ENCODE data around the gene GEN1.
A peak's percentile ranks its signal among the peaks of the same experiment; 100 is the strongest.
"Not testable (repeated sequence)": the region's sequence is repeated elsewhere in the genome, so short reads cannot be mapped to it uniquely, and the experiment has no call there.

Gene GEN1

DNA sequence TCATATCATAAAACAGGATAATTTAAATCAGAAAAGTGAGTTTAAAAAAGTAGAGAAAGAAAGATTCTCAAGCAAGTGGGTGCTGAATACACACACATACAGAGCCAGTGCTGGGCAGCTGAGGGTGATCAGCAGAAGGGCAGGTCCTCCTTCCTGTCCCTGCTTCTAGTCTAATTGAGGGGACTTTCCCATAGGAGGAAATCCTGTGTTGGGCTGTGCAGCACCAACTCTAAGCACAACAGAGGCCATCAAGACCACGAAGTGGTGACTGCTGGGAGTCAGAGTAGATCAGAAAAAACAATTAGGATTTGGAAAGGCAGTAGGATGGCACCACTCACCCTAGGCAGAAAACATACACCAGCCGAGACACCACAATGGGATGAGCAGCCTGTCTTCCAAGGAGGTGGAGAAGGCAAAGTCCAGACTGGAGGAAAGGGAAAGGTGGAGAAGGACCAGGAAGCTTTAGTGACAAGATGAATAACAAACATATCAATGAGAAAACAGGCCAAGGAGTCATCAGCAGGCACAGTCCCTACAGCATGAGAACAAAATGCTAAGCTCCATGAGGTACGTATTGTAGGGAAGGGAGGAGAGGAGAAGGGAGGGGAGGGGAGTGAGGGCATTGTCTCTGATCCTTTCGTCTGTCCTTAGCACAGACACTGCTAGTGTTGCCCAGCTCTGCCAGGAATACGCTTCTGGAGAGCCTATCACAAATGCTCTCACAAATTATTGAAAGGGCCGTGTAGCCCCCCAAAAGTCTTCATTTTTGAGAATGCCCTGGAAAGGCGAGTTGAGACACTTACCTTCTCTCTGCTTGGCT lies 45.6 kb downstream of the GEN1 start:
- peak; percentile 35 for DNase-seq

DNA sequence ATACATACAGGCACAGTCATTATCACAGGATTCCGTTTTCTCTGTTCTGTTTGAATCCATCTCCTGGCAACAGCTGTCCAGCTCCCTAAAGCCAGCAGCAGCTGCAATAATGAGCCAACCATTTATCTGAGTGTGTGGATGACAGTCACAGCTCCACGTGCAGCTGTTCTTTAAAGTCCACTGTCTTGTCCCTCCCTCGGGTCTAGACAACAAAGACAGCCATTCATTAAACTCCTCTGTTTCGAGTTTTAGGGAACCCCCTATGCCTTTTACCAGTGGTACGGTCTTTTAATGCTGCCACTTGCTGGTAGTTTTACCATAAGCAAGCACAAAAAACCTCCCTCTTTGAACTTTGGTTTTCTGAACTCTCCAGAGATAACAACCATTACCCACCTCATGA lies 46.3 kb downstream of the GEN1 start:
- DNase-seq = peak; percentile 83

DNA sequence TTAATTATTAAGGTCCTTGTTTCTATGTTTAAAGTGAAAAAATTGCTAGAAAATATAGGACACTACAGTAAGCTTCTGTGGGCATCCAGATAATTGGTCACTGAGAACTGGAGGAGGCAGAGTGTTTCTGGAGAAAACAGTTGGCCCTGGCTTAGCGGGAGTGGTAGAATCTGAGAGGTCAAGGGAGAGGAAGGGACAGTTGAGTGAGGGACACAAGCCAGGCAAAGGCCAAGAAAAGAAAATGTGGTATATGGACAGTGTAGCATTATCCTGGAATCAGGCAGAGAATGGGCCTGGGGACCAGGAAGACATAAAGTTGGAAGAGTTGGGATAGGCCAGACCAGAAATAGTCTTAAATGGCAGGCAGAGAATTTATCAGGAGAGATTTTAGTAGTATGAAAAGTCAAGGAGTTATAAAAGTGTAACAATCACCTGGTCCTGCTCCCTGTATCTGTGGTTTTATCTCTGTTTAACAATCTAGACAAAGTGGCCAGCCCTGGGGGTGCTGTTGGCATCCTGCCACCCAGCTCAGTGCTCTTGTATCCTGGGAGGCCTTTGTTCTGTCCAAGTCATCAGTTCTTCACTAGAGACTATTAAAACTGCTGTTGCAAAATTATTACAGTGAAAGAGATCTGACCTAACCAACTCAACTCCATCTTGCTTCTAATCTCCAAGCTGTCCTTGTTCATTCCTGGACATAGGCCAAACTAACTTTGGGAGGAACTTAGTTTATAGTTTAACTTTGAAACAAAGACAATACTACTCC lies 46.9 kb downstream of the GEN1 start:
- no peak for DNase-seq

DNA sequence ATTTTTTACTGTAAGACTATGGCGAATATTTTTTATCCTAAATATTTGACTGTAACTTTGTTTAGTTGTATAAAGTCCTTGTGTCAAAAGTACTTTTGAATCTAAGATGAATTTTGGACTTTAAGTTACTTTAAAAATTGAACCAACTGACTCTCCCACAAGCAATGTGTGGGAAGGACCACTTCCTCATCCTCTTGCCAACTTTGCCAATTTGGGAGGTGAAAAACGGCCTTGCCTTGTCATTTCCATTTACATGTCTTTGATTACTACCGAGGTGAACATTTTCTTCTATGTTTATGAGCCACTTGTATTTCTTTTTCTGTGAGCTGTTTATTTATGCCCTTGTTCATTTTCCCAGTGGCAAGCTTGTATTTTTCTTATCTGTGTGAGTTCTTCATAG lies 49.6 kb downstream of the GEN1 start:
- no peak for DNase-seq

DNA sequence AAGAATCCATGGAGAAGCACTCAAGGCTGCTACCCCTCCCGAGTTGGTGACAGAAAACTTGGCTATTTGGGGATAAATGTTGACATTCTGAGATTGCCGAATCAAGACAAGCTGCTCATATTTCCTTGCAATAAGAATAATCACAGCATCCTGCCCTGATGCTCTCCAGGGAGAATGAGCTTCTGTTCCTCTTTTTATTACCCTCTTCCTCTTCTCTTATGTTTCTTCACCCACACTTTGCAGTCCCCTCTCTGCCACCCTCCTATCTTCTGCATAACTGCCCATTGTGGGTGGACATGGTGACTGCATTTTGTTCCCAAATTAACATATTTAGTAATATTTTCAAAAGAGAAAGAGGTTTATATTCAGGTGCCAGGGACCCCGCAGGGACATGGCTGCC lies 50.4 kb downstream of the GEN1 start:
- no peak for DNase-seq

DNA sequence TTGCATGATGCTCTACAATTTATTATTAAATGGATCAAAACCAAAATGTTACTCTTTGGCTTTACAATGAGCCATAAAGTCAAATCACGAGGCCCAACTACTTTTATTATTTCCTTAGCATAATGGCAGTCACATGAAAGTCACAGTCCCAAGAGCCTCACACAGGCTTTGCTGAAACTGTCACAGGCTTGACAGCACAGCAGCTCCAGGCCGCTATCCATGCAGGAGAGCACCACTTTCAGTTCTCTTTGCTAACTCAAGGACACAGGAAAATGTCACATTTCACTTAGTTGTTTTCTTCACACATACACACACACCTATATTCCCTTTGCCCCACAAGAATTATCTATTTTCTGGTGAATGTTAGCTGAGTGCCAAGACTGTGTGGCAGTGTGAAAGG lies 51.2 kb downstream of the GEN1 start:
- DNase-seq = no peak

DNA sequence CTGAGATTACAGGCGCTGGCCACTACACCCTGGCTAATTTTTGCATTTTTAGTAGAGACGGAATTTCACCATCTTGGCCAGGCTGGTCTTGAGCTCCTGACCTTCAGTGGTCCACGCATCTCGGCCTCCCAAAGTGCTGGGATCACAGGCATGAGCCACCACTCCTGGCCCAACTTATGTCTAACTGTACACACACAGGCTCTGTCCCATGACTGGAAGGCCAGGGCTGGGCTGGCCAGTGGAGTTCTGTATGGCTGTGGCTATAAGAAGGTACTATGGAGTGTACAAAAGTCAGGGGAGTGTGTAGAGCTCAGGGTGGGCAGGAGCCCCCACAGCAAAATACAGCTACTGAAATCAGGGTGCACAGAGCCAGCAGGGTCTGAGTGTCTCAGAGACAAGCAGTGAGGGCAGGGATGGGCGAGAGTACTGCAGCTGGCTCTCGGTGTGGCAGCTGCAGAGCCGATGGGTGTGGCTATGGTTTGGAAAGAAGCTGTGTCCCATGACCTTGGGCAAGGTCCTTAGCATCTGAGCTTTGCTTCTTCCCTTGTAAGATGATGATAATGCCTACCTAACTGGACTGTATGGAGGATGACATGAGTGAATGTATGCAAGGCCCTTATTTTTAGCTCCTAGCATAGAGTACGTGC lies 51.9 kb downstream of the GEN1 start:
- DNase-seq = peak; percentile 57

DNA sequence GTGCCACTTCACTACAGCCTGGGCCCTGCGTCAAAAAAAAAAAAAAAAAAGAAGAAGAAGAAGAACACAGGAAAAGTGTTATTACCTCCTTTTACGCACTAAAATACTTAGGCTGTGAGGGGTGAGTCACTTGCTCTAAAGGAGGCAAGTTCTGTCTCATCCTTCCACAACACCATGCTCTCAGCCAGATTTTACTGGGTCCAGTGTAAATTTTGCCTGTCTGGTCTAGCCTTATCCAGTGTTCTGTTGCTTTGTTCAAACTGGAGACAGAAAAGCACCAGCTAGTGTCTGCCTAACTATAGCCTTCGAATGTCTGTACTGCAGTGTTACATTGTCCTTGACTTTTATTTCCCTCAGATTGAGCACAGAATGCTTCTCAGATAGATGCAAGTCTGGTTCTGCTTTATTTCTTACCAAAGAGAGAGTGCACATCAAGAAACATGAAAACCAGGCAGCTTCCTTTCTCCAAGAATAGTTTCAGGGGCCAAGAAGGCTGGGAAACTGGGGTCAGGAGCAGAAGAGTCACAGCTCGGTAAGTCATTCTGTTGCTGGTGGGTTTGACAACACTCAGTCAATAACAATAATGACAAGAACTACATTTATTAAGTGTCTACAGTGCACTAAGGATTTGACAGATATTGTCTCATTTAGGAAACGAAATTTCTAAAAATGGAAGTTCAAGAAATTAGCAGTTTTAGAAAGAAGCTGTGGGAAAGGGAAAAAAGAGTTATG lies 59.2 kb downstream of the GEN1 start:
- no peak for DNase-seq

DNA sequence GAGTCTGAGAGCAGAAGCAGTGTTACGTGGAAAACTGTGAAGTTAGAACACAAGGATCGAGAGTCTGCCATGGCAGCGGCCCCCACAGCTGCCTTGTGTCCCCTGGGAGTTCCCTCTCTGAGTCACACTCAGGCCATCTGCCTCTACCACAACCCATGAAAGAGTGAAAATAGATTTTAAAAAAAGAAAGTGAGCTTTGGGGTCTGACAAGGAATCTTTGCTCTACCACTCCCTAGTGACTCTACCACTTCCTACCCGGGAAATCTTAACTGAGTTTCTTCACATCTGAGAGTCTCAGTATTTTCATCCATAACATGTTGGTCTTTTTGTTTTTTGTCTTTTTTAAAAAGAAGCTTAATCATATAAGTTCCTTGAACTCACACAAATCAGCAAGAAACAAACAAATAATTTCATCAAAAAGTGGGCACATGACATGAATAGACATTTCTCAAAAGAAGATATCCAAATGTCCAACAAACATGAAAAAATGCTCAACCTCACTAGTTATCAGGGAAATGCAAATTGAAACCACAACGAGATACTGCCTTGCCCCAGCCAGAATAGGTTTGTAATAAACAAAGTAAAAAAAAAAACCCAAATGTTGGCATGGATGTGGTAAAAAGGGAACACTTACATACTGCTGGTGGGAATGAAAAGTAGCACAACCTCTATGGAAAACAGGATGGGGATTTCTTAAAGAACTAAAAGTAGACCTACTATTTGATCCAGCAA lies 60.0 kb downstream of the GEN1 start:
- DNase-seq = peak; percentile 75

DNA sequence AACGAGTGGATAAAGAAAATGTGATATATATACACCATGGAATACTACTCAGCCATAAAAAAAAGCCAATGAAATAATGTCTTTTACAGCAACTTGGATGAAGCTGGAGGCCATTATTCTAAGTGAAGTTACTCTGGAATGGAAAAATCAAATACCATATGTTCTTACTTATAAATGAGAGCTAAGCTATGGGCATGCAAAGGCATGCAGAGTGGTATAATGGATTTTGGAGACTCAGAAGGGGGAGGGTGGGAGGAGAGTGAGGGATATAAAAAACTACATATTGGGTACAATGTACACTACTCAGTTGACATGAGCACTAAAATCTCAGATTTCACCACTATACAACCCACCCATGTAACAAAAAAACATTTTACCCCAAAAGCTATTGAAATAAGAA lies 60.7 kb downstream of the GEN1 start:
- no peak for DNase-seq

DNA sequence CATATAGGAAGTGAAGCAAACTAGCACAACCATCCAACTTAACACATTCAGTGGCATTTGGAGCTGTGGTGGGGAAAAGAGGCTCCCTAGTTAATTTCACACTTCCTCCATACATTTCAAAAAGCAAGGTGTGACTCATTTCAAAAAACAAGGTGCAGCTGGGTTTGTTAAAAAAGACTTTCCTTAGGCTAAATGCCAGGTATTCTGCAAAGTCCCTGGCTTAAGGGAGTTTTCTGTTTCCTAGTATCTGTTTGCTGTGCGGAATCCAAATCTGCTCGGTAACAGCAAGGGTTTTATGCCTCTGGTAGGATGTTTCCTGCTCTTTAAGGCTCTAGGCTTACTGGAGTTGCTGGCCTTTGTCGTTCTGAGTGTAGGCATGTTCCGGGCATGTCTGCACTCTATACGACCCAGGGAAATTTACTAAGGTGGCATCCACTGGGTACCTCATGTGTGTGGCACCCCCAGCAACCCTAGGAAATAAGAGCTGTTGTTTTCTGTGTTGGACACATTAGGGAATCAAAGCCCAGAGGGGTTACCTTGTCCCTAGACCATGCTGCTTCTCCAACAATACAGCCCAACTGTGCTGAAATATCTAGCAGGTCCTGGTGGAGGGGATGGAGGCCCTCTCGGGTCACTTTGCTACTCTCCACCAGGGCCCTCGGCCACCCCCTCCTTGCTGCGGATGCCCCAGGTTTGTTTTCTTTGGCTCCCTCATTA lies 61.7 kb downstream of the GEN1 start:
- DNase-seq = no peak

DNA sequence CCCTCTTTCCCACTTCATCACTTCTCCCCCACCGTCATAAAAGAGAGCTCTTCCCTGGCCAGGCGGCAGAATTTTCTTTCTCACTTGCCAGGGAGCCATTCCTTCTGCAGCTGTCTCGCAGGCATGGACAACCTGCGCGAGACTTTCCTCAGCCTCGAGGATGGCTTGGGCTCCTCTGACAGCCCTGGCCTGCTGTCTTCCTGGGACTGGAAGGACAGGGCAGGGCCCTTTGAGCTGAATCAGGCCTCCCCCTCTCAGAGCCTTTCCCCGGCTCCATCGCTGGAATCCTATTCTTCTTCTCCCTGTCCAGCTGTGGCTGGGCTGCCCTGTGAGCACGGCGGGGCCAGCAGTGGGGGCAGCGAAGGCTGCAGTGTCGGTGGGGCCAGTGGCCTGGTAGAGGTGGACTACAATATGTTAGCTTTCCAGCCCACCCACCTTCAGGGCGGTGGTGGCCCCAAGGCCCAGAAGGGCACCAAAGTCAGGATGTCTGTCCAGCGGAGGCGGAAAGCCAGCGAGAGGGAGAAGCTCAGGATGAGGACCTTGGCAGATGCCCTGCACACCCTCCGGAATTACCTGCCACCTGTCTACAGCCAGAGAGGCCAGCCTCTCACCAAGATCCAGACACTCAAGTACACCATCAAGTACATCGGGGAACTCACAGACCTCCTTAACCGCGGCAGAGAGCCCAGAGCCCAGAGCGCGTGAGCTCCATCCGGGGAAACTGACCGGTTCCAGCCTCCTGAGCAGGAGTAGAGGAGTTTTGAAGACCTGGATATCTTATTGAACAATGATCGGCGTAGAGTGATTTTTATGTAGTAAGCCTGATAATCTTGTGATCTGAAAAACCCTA lies 62.7 kb downstream of the GEN1 start, which contains the start of gene MSGN1:
MSGN1 (plus strand) TSS at position 65 of the 850 bp plus-strand sequence; CDS start at position 124, 59 bp downstream.
- DNase-seq = no peak

DNA sequence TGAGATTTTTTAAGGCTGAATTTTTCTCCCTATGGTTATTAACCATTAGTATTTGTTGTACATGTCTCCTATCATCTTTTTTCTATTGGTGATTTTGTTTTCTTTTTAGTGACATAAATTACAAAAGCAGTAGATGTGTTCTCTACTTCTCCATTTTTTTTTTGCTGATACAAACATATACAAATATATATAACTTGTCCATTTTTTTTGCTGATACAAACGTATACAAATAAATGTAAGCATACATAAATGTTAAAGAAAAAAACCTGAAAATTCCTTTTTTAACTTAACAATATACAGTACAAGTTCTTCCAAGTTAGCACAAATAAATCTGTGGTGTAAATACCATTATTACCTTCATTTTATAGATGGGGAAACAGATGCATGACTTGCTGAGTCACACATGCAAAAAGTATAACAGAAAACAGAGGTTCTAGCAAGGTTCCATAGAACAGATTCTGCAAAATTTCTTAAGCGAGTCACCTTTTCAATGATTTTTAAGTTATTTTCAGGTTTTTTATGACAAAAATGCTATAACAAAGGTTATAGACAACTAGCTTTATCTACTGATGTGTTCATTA lies 64.4 kb downstream of the GEN1 start:
- no peak for DNase-seq

DNA sequence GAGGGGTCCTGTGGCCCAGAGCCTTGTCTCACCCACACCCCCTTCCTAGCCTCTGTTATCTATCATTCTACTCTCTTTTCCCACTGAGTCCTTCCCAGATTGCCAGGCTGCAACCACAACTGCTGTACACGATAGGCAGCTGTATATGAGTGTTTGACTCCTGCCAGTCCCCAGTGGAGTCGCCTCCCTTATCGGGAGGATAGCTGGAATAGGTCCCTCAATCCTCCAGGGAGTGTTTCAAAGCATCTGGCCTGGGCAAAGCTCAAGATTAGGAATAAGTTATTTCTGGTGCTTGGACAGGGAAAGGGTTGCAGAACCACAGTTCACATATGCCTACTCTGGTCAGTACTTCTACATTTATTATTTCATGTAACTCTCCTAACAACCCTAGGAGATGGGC lies 67.1 kb downstream of the GEN1 start:
- DNase-seq = no peak

DNA sequence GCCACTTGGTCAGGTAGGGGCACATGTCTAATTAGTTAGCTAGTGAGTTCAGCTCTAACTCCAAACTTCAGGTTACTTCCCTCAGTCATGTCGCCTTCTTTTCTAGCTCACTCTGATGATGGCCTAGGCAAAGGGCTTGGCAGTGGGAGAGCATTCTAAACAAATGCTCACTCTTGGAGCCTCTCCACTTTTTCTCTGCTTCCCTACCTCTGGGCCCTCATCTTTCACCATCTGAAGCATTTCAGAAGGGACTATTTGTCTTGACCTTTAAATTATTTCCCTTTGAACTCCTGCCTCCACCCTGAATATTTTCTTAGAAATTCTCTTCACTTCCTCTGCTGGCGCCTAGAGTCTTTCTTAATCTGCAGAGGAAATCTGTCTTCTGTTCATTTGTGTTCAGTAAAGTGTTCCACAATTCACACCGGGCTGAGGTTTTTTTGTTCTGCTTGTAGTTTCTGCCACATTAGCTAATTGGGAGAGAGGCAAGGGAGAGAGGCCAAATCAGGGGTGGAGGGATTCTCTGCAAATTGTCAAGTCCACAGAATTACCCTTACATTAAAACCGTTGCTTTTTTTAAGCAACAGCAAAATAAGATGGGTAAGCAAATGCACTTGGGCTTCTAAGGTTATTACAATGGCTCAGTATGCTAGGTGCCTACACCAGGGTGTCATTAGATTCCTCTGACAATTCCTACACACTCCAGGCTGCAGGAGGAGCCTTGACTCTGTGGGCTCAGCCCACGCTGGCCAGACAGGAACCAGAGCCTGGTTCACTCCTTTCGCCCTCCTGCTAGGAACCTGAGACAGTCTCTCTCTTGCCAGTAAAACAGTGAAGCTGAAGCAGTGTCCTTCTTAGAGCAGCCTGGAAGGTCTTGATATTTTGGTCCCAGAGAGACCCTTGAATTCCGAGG lies 67.9 kb downstream of the GEN1 start:
- DNase-seq = no peak

DNA sequence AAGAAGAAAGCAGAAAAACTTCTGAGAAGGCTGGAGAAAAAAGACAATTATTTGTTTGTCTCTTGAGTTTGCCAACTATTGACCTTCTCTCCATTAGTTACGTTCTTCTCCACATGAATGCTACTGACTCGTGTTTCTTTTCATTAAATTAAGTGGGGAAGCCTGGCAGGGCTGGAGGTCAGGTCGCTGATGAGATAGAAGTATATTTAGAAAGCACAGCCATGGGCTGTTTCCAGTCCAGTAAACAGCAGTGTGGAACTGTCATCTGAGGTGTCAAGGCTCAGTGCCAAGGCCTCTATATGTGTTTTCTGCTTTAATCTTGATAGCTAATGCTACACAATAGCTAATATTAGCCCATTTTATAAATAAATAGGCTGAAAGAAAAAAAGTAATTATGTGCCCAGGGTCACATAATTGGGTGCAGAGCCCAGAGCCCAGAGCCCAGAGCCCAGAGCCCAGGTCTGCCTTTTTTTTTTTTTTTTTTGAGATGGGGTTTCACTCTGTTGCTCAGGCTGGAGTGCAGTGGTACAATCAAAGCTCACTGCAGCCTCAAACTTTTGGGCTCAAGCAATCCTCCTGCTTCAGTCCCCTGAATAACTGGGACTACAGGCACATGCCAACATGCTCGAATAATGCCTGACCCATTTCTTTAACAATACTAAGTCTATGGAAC lies 68.6 kb downstream of the GEN1 start:
- DNase-seq = no peak

DNA sequence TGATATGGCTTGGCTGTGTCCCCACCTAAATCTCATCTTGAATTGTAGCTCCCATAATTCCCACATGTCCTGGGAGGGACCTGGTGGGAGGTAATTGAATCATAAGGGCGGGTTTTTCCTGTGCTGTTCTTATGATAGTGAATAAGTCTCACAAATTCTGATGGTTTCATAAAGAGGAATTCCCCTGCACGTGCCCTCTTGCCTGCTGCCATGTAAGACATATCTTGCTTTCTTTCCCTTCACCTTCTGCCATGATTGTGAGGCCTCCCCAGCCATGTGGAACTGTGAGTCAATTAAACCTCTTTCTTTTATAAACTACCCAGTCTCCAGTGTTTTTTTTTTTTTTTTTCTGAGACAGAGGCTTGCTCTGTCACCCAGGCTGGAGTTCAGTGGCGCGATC lies 69.7 kb downstream of the GEN1 start:
- DNase-seq = not testable (repeated sequence)

DNA sequence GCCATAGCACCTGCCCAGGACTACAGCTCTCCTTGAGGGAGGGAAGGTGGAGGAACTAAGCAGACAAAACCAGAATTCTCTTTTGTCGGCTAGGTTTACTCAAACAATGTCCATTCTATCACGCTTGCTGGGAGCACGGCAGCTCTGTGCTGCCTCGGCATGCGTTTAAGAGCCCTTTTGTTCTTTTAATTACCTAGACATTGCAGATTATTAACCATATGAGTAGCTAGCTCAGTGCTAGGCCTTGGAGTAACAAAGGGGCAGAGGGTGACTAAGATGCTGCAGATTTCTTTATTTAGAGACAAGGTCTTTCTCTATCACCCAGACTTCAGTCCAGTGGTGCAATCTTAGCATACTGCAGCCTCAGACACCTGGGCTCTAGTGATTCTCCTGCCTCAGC lies 73.4 kb downstream of the GEN1 start:
- no peak for DNase-seq

DNA sequence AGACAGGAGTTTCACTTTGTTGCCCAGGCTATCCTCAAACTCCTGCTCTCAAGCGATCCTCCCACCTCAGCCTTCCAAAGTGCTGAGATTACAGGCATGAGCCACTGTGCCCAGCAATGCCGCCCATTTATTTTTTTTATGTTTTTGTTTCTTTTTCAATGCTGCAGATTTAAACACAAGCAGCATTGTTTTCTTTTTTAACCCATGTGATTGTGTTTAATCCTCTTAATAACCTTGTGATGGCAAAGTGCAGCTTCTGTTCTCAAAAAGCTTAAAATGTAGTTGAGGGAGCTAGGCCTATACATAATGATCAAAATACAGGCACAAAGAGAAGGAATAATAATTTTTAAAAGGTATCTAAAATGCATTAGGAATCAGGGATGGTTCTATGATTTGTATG lies 73.8 kb downstream of the GEN1 start:
- DNase-seq = no peak

All from right hindlimb (tissue), 1 donor.